HG02763 (cell line): Measurements from ENCODE around the gene PRAMEF4.
"Not testable (repeated sequence)": the region's sequence is repeated elsewhere in the genome, so short reads cannot be mapped to it uniquely, and the experiment has no call there.

ENCODE experiments used
- ATAC-seq: cut with Tn5 transposase; IDR thresholded peaks from one replicate; pipeline ENCODE4 v1.9.1; 2021; ENCODE audit warnings: mild to moderate bottlenecking, moderate library complexity; ENCODE audit not compliant: unreplicated experiment

PRAMEF4 gene

GRCh38 chr1:12886101-12886500 lies at the start of gene PRAMEF4:
PRAMEF4 (minus strand) TSS chr1:12886201; CDS start chr1:12883394, 2,807 bp downstream.
- ATAC-seq: not testable (repeated sequence)

- not testable (repeated sequence) for ATAC-seq
These were observed 38.4 kb upstream of the PRAMEF4 start for GRCh38 chr1:12924368-12924767.

- not testable (repeated sequence) for ATAC-seq
These were observed 35.7 kb upstream of the PRAMEF4 start for GRCh38 chr1:12921749-12922148.

GRCh38 chr1:12916310-12916709 lies 30.3 kb upstream of the PRAMEF4 start, which contains the start of gene PRAMEF7:
PRAMEF7 (plus strand) TSS chr1:12916610; CDS start chr1:12917693, 1,083 bp downstream.
- not testable (repeated sequence) for ATAC-seq

GRCh38 chr1:12903793-12904572 lies 18.0 kb upstream of the PRAMEF4 start:
- not testable (repeated sequence) for ATAC-seq

GRCh38 chr1:12899186-12899585 lies 13.2 kb upstream of the PRAMEF4 start:
- ATAC-seq: not testable (repeated sequence)

GRCh38 chr1:12898170-12898569 lies 12.2 kb upstream of the PRAMEF4 start, which contains the start of gene PRAMEF10:
PRAMEF10 (minus strand) TSS chr1:12898270; CDS start chr1:12895847, 2,423 bp downstream.
- not testable (repeated sequence) for ATAC-seq

- not testable (repeated sequence) for ATAC-seq
These were observed 7.5 kb downstream of the PRAMEF4 start for GRCh38 chr1:12878453-12878852.

- not testable (repeated sequence) for ATAC-seq
These were observed 22.7 kb downstream of the PRAMEF4 start for GRCh38 chr1:12863131-12863880.

- not testable (repeated sequence) for ATAC-seq
These were observed 29.2 kb downstream of the PRAMEF4 start, which contains the start of gene PRAMEF2 for GRCh38 chr1:12856786-12857185. PRAMEF2 (plus strand) TSS chr1:12857086; CDS start chr1:12859010, 1,924 bp downstream.

GRCh38 chr1:12851779-12852178 lies 34.2 kb downstream of the PRAMEF4 start:
- ATAC-seq: no peak

- ATAC-seq: not testable (repeated sequence)
These were observed 37.4 kb downstream of the PRAMEF4 start, which contains the start of gene HNRNPCL1 for GRCh38 chr1:12848620-12849019. HNRNPCL1 (minus strand) TSS chr1:12848720; CDS start chr1:12848289, 431 bp downstream.

- ATAC-seq: not testable (repeated sequence)
These were observed 52.8 kb downstream of the PRAMEF4 start for GRCh38 chr1:12833251-12833650.

- not testable (repeated sequence) for ATAC-seq
These were observed 54.7 kb downstream of the PRAMEF4 start, which contains the start of gene PRAMEF11 for GRCh38 chr1:12831310-12831709. PRAMEF11 (minus strand) TSS chr1:12831410; CDS start chr1:12828789, 2,621 bp downstream.
